Esophagus muscularis mucosa (tissue), 4 donors: ENCODE measurements around the gene GLTP.
"Not testable (repeated sequence)": the region's sequence is repeated elsewhere in the genome, so short reads cannot be mapped to it uniquely, and the experiment has no call there.

ENCODE experiments used
- EP300 ChIP-seq: sonication (generic); formaldehyde crosslinking; IDR thresholded peaks from one replicate; pipeline ENCODE4 v1.6.1; 2017; ENCODE audit warnings: antibody characterized with exemption
- POLR2A ChIP-seq: fragments of 450-650 bp; IDR thresholded peaks from one replicate; pipeline ENCODE4 v1.6.1; 2017; ENCODE audit warnings: antibody characterized with exemption, moderate library complexity, mild to moderate bottlenecking, low read depth
- POLR2AphosphoS5 ChIP-seq, 2 donors: sonication (generic); formaldehyde crosslinking; IDR thresholded peaks; one replicate each; pipeline ENCODE4 v1.6.1; 2017; ENCODE audit warnings: antibody characterized with exemption in 2 of 2
- TF ChIP-seq, protein P1 (sequence below), 3 experiments: fragments of 200-600 bp in 2 of 3; fragments of 450-650 bp in 1 of 3; sonication (generic) in 2 of 3; IDR thresholded peaks; one replicate each; pipeline ENCODE4 v1.5.1; 2017 to 2019; ENCODE audit warnings: antibody characterized with exemption in 3 of 3, mild to moderate bottlenecking in 2 of 3, moderate library complexity in 1 of 3

DNA sequence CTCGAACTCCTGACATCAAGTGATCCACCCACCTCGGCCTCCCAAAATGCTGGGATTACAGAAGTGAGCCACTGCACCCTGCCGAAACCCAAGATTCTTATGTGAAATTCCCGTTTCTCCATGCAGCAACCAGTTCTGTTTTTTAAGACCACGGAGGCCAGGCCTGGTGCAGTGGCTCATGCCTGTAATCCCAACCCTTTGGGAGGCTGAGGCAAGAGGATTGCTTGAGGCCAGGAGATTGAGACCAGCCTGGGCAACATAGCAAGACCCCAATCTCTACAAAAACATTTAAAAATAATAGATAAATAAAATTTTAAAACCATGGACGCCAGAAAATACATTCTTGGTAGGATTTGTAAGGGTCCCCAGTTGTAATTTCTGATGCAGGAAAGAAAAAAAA is 29.8 kb downstream of the GLTP start:
- TF ChIP-seq, protein P1, sequence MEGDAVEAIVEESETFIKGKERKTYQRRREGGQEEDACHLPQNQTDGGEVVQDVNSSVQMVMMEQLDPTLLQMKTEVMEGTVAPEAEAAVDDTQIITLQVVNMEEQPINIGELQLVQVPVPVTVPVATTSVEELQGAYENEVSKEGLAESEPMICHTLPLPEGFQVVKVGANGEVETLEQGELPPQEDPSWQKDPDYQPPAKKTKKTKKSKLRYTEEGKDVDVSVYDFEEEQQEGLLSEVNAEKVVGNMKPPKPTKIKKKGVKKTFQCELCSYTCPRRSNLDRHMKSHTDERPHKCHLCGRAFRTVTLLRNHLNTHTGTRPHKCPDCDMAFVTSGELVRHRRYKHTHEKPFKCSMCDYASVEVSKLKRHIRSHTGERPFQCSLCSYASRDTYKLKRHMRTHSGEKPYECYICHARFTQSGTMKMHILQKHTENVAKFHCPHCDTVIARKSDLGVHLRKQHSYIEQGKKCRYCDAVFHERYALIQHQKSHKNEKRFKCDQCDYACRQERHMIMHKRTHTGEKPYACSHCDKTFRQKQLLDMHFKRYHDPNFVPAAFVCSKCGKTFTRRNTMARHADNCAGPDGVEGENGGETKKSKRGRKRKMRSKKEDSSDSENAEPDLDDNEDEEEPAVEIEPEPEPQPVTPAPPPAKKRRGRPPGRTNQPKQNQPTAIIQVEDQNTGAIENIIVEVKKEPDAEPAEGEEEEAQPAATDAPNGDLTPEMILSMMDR (IDR thresholded peaks at IDR 0.05), result not testable (repeated sequence)
- not testable (repeated sequence) for TF ChIP-seq EP300; POLR2AphosphoS5 (IDR thresholded peaks at IDR 0.05); POLR2A
